GM21360 (cell line): ENCODE results near the gene NRXN2.

ENCODE experiments used
- ATAC-seq: cut with Tn5 transposase; IDR thresholded peaks from one replicate; pipeline ENCODE4 v1.9.1; 2021; ENCODE audit warnings: mild to moderate bottlenecking, moderate library complexity; ENCODE audit not compliant: unreplicated experiment

NRXN2 gene

GRCh38 chr11:64744544-64745188 lies 21.7 kb upstream of the NRXN2 start:
- ATAC-seq: no peak

- no peak for ATAC-seq
These were observed 20.9 kb upstream of the NRXN2 start, which contains the start of gene RASGRP2 for GRCh38 chr11:64743591-64744543. TSS of gene RASGRP2 (minus strand) at chr11:64744142. CDS start at chr11:64742866, 1,276 bp downstream.

GRCh38 chr11:64742889-64743590 lies 20.0 kb upstream of the NRXN2 start:
- no peak for ATAC-seq

- no peak for ATAC-seq
These were observed 19.3 kb upstream of the NRXN2 start for GRCh38 chr11:64742087-64742888.

GRCh38 chr11:64741375-64742086 lies 18.5 kb upstream of the NRXN2 start:
- no peak for ATAC-seq

GRCh38 chr11:64739871-64740270 lies 16.9 kb upstream of the NRXN2 start:
- ATAC-seq: no peak

- no peak for ATAC-seq
These were observed 13.7 kb upstream of the NRXN2 start for GRCh38 chr11:64736654-64737053.

- no peak for ATAC-seq
These were observed 12.8 kb upstream of the NRXN2 start for GRCh38 chr11:64735725-64736259.

- no peak for ATAC-seq
These were observed 12.1 kb upstream of the NRXN2 start for GRCh38 chr11:64734811-64735724.

- ATAC-seq: no peak
These were observed 8.6 kb upstream of the NRXN2 start for GRCh38 chr11:64731601-64732000.

- ATAC-seq: no peak
These were observed 6.9 kb upstream of the NRXN2 start for GRCh38 chr11:64729851-64730382.

- no peak for ATAC-seq
These were observed 5.9 kb upstream of the NRXN2 start for GRCh38 chr11:64728757-64729365.

- no peak for ATAC-seq
These were observed 4.0 kb upstream of the NRXN2 start for GRCh38 chr11:64726867-64727530.

- ATAC-seq: no peak
These were observed 3.2 kb upstream of the NRXN2 start for GRCh38 chr11:64726211-64726641.

- ATAC-seq: no peak
These were observed 2.0 kb upstream of the NRXN2 start for GRCh38 chr11:64724863-64725532.

GRCh38 chr11:64723907-64724862 lies 1.2 kb upstream of the NRXN2 start:
- ATAC-seq: no peak
